ENCODE measurements around the gene NKX2-2.
"Not testable (repeated sequence)": the region's sequence is repeated elsewhere in the genome, so short reads cannot be mapped to it uniquely, and the experiment has no call there.

Gene NKX2-2

DNA sequence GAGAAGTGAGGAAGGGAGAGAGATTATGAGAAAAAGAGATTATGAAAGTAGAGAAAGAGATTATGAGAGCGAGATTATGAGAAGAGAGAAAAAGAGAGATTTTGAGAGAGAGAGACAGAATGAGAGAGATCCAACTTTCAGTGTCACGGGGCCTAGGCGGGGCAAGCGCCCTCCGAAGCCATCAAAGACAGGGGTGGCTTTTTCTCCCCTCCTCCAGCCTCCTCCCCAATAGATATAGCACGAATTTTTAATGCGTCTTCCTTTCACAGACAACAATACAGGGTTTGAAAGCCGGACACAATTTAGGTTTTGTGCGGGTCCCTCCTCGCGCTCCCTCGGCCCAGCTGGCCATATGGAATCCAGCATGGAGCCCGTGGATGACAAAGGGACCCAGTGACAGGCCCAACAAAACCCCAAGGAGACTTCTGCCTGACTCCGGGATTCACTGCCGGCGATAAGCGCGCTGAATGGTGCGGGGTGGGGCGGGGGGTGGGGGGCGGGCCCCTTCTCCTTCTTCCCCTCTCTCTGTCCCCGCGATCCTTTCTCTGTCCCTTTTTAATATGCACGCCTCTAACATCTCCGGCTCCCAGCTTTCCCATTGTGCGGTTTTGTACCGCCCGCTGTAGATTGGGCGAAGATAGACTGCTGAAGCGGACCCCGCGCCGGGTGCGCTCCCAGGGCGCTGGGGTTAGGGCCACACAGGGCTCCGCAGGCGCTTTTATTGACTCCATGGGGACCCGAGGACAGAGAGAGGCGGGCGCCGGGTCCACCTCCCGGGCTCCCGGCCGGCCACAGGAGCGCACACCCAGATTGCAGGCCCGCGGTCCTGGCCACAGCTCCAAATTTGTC, 5.4 kb downstream of the NKX2-2 start:
- DNase-seq (ENCODE audit: low read depth): no peak

DNA sequence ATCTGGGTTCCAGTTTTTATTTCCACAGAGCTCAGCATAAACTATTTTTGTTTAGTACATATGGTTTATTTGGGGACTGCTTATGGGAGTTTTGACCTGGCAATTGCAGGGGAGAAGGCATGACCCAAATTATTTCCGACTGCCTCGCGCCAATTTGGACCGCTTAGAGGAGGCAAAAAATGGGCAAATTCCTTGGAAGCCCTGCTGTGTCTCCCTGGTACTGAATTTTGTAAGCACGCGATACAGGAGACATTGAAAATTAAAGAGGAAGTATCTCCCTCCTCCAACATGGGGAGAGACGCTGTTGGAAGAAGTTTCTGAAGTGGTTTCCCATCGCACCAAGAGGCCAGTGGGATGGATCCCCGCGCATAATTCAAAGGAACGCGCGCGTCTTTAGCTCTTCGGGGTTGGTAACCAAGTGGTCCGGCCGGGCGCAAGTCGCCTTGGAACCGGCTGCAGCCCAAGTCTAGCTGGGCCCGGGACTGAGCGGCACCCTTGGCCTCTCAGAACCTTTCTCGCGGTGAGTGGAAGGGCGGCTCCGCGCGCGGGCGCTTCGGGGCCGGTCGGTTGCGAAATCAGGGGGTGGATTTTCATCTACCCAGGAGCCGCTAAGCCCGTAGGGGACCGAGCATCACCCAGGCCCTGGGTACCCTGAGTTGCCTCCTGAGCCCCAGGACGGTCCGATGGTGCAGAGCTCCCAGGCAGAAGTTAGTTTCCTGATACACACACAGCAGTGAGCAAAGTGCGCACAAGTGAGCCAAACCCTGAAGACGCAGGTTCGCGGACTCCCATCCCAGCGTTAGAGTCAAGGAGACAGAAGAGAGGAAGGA, 6.2 kb downstream of the NKX2-2 start:
- no peak for DNase-seq (ENCODE audit: low read depth)

DNA sequence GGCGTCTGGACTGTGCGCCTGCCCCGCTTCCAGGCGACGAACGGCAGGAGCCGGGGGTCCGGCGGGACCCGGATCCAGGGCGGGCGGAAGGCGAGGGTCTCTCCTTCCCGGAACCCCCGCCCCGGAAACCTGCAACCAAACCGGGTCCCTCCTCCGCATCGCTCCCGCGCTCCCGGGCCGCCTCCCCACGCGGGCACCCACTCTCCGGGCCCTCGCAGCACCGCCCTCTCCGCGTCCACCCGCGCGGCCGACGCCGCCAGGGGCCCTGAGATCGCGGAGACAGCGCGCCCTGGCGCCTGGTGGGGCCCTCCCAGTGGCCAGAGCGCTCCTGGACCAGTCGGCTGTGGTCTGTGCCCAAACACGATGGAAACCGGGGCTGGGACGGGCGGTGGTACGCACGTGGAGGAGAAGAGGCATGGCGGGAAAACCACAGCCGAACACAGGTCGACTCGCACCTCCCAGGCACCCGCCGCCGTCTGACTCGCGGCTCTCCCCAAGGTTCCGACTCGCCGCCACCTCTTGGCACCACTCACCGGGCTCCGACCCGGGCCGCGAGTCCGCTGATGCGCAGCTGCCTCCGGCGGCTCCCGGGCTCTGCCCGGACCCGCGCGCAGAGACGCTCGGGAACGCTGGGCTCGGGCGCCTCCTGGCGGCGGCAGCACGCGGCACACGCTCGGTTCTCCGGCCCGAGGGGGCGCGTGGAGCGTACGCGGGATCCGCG, 7.9 kb downstream of the NKX2-2 start:
- no peak for DNase-seq (ENCODE audit: low read depth)

DNA sequence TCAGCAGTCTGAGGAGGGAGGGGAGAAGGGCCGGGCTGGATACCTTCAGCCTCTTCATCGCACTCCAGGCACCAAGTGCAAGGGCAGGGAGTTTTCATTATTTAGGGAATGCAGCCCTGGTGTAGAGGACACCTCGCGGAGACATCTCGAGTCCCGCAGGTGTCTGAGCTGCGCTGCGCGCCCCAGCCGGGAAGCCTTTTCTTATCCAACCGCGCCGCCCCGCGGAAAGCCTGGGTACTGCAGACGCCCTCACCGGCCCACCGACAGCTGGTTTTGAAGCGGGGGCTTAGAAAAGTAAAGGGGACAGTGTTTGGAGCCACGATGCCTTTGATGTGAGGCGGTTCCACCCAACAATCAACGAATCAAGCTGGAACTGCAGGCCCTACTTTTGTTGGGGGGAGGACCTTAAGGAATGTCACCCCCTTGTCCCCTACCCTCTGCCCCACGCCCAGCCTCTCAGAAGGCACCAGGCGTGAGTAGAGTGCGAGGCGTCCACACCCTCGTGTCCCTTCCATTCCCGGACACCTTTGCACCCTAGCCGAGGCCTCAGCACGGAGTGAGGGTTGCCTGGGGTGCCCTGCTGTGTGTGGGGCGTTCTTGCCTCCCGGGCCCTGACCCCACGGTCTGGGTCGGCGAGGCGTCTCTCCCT, 8.6 kb downstream of the NKX2-2 start:
- peak; percentile 33 for DNase-seq (ENCODE audit: low read depth)

DNA sequence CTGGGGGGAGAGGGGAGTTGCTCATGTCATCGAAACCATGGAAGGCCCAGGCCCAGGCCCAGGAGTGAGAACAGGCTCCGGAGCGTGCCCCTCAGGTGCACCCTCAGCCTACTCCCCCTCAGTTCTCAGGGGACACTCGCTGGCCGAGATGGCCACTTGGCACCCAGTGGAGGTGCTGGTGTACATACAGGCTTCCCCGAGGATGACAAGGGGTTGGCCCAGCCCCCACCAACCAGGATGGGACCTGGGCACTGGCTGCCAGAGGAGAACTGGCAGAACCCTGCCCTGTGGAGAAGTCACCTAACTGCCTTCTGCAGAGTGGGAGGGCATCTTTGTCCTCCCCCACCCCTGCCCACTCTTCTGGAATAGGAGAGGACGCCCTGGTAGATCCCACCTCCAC, 9.5 kb downstream of the NKX2-2 start:
- no peak for DNase-seq (ENCODE audit: low read depth)

DNA sequence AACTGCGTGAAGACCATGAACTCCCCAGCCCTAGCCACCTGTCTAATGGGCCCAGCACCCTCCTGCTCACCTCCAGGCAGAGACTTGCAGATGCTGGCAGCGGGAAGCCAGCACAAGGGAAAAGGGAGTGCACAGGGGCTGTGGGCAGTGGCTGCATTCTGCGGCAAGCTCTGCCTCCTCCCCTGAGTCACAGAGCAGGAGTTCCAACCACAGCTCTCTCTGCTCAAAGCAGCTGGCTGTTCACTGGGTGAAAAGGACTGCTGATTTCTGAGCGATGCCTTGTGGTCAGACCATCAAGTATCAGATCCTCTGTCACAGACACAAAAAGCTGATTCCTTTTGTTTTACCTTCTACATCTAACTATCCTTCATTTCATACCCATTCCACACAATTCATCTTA, 10.5 kb downstream of the NKX2-2 start:
- DNase-seq (ENCODE audit: low read depth): no peak

DNA sequence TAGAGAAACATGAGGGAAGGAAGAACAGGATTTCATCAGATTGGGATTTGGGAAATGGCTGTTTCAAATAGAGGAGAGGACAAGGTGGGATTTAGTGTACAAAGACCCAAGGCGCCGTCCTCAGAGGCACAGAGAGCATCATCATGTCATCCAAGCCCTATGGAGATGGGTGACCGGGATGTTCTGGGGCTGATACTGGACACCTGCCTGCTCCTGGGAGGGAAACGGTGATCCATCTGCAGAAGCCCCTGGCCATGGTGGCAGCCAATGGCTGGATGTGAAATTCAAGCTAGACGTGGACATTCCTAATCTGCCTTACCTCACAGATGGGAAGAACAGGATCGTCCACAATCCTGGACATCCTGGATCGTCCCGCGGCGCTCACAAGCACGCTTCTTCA, 12.7 kb downstream of the NKX2-2 start:
- DNase-seq (ENCODE audit: low read depth): no peak

DNA sequence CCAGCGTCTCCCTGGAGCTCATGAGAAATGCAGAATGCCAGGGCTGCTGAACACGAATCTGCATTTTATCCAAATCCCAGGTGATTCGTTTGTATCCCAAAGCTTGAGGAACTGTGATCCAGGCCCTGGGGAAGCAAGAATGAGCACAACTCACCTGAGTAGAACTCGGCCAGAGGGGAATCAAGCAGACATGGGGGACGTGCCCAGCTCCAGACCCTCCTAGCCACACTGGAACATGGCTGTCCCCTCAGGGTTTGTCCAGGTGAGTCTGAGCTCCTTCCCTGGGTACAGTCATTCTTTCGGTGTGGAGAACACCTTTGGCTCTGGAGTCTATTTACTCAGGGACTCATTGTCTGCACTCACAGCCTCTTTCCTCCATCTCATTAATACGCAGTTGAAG, 13.3 kb downstream of the NKX2-2 start:
- DNase-seq (ENCODE audit: low read depth): no peak

DNA sequence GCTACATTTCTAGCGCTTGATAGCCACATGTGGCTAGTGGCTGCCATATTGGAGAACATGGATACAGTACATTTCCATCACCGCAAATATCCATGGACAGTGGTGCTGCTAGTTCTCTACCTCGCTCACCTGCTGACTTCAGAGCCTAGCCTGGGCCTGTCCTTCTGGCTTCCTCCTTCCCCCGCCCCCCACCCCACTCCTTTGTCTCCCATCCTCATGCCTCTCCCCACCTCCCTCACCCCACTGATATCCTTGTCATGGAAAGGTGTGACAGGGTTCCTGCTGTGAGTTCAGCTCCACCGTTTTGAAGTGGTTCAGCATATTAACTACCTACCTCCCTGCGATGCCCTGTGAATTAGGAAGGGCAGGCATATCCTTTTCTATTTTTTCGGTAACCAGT, 14.2 kb downstream of the NKX2-2 start:
- no peak for DNase-seq (ENCODE audit: low read depth)

DNA sequence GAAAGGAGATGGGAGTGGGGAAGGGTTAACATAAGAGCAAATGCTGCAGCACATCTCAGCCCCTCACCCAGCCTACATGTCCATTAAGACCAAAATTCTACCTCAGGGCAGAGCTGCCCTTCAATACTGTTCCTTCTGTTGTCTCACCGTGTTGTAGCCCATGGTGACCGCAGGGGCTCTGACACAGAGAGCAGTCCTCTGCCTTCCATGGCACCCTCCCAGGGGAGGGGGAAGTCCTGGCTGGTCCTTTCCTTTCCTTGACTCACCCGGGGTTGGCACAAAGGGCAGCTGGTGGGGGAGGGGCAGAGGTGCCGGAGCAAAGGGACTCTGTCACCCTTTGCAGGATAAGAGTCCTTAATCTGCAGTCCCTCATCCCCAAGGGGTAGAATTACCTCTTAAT, 15.2 kb downstream of the NKX2-2 start:
- DNase-seq (ENCODE audit: low read depth): no peak

DNA sequence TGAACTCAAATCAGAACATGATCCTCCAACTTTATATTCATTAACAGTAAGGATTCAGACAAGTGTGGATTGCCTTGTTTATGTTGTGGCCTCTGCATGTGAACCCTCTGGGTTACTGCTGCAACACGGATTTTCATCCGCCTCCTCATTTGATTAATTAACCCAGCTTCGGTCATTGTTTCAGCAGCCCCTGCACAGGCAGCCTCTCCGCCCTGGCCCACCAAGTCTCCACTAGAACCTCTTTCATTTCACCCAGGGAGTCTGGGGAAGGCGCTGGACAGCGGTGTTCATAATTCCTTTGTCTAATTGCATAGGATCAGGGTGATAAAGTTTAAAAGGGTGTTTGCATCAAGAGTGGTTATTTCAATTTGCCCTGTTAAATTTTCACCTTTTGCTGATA, 15.7 kb downstream of the NKX2-2 start:
- DNase-seq (ENCODE audit: low read depth): no peak

DNA sequence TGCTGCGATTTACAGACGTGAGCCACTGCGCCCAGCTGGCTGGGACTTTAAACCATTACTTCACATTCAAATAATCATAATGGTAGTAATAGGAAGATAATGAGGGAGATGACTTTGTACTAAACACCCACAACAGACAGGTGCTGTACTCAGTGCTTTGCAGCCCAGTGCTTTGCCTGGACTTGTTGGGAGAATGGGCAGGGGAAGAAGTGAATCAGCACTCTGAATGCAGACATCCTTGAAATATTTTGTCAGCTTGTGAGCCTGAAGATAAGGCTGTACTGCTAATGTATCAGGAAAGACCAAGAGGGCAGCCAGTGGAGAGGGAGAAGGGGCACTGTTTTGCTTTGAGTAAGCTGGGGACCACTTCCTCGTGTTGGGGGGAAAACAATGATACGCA, 17.4 kb downstream of the NKX2-2 start:
- no peak for DNase-seq (ENCODE audit: low read depth)

DNA sequence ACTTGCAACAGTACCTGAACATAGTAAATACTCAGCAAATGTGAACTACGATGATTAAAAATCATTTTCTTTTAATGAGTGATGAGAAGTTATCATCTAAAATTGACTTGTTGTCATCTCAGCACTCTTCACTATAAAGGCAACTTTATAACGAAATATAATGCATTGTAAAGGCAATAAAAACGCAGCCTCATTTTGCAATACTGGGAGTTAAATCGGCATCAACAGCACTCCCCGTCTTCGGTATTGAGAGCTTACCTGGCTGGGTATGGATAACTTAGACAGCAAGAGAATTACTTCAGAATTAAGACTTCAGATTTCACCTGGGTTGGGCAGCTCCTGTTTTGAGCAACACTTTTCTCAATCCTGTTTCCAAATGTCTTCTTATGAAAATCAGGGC, 20.8 kb downstream of the NKX2-2 start:
- DNase-seq (ENCODE audit: low read depth): no peak

DNA sequence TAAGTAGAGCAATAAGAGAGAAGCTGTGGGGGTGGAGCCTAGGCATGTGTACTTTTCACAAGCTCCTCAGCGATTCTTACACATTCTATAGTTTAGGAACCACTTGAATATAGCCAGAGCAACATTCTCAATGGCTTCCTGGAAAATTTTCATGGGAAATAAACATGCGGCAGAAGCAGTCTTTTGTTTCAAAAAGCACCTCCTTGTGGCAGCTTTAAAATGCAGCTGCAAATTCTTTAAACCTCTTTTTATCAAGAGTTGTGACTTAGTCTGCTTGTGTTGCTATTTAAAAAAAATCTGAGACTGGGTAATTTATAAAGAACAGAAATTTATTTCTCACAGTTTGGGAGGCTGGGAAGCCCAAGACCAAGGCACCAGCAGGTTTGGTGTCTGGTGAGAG, 23.8 kb downstream of the NKX2-2 start:
- DNase-seq (ENCODE audit: low read depth): no peak

DNA sequence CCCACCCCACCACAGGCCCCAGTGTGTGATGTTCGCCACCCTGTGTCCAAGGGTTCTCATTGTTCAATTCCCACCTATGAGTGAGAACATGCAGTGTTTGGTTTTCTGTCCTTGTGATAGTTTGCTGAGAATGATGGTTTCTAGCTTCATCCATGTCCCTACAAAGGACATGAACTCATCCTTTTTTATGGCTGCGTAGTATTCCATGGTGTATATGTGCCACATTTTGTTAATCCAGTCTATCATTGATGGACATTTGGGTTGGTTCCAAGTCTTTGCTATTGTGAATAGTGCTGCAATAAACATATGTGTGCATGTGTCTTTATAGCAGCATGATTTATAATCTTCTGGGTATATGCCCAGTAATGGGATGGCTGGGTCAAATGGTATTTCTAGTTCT, 33.7 kb downstream of the NKX2-2 start:
- not testable (repeated sequence) for DNase-seq (ENCODE audit: low read depth)

DNA sequence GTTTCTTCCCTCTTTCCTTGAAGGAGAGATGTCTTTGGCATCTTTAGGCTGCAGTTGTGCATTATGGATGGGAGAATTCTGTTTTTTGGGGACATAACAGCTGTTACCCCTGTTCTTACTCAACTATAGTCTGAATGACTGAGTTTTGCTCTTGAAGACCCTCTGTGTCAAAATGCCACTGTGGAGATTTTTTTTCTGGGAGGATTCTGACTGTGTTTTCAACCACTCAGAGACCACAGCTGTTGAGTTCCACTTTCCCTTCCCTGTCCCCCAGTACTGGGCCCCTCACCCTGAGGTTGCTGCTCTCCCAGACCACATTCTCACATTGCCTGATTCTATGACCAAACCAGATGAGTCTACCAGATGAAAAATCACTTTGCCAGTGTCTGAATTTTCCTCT, 48.1 kb downstream of the NKX2-2 start:
- DNase-seq (ENCODE audit: low read depth): no peak

DNA sequence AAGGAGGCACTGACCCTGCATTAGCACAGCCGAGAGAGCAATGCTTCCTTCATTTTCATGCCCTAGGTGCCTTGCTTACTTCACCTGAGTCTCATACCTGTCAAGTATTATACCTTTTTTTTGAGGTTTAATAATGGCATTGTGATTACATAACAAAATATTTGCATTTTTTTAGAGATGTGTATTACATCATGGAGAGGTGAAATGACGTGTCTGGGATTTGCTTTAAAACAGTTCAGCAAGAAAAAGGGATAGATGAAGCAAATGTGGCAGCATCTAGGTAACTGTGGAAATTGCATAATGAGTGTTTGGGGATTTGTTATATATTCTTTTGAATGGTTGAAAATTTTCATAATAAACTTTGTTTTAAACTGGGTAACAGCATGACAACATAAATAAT, 48.9 kb downstream of the NKX2-2 start:
- no peak for DNase-seq (ENCODE audit: low read depth)
